PC-3 (cell line): ENCODE results near the gene TNNT1. TPM values are rescaled to one million over a fixed set of nuclear protein-coding genes. Genes with fewer than 3 reads are reported as not detected.

Experiments
- ATAC-seq: fragments of 200-7000 bp; cut with Tn5 transposase; 2 replicates; pipeline ENCODE4 v1.9.1; 2020; ENCODE audit warnings: mild to moderate bottlenecking, moderate library complexity
- BruUV-seq: library from RNA; stranded (reverse); fragments of 400-500 nt; replicated peaks from 2 replicates; lab custom pipeline; 2021; lab: Mats Ljungman, UMichigan
- CTCF ChIA-PET: fragments of 300-600 bp; sonication (Branson Sonifier 250); formaldehyde crosslinking; loops from one replicate; lab custom pipeline; 2022; ENCODE audit warnings: antibody characterized with exemption; lab: Charles Lee
- POLR2A ChIA-PET: fragments of 300-600 bp; sonication (Branson Sonifier 250); formaldehyde crosslinking; loops from one replicate; lab custom pipeline; 2022; ENCODE audit warnings: antibody characterized with exemption; ENCODE audit not compliant: unreplicated experiment; lab: Charles Lee
- DNase-seq: peaks from one replicate; pipeline ENCODE4 v3.0.0-alpha.2; 2015
- H2AFZ ChIP-seq: fragments of 300-600 bp; sonication (generic); 2 replicates; pipeline ENCODE4 v1.6.0; 2016; ENCODE audit warnings: antibody characterized with exemption, low read length
- H3F3A ChIP-seq: fragments of 300-600 bp; sonication (generic); one replicate; pipeline ENCODE4 v1.6.0; 2017; ENCODE audit warnings: antibody characterized with exemption, low read length, control low read depth, mild to moderate bottlenecking; ENCODE audit not compliant: unreplicated experiment
- H3K27ac ChIP-seq: fragments of 300-600 bp; sonication (generic); 2 replicates; pipeline ENCODE4 v1.5.1; 2016; ENCODE audit warnings: mild to moderate bottlenecking, low read length
- H3K27me3 ChIP-seq: fragments of 300-600 bp; sonication (generic); 2 replicates; pipeline ENCODE4 v1.6.1; 2016; ENCODE audit warnings: low read length, mixed read lengths
- H3K36me3 ChIP-seq: fragments of 300-600 bp; sonication (generic); 2 replicates; pipeline ENCODE4 v1.6.1; 2016; ENCODE audit warnings: low read depth, mixed run types, low read length, mixed read lengths
- H3K4me1 ChIP-seq: fragments of 300-600 bp; sonication (generic); 2 replicates; pipeline ENCODE4 v1.5.1; 2016; ENCODE audit warnings: low read length; ENCODE audit not compliant: insufficient read depth
- H3K4me2 ChIP-seq: fragments of 300-600 bp; sonication (generic); 2 replicates; pipeline ENCODE4 v1.6.0; 2016; ENCODE audit warnings: low read length
- H3K4me3 ChIP-seq: fragments of 300-600 bp; sonication (generic); 2 replicates; pipeline ENCODE4 v1.5.1; 2016; ENCODE audit warnings: mild to moderate bottlenecking, low read length, mixed read lengths
- H3K79me2 ChIP-seq: fragments of 300-600 bp; sonication (generic); 2 replicates; pipeline ENCODE4 v1.6.1; 2017; ENCODE audit warnings: low read length, mixed read lengths
- H3K9ac ChIP-seq: fragments of 300-600 bp; sonication (generic); 2 replicates; pipeline ENCODE4 v1.6.0; 2016; ENCODE audit warnings: mild to moderate bottlenecking, low read length
- H3K9me2 ChIP-seq: fragments of 300-600 bp; sonication (generic); replicated peaks from 2 replicates; pipeline ENCODE4 v1.6.1; 2016; ENCODE audit warnings: mixed run types, low read length, mixed read lengths
- H3K9me3 ChIP-seq: fragments of 300-600 bp; sonication (generic); 2 replicates; pipeline ENCODE4 v1.6.1; 2016; ENCODE audit warnings: low read length, mixed read lengths
- H4K20me1 ChIP-seq: fragments of 300-600 bp; sonication (generic); 2 replicates; pipeline ENCODE4 v1.6.1; 2016; ENCODE audit warnings: low read length, mixed read lengths
- EZH2 ChIP-seq: fragments of 300-600 bp; sonication (generic); IDR thresholded peaks from one replicate; pipeline ENCODE4 v1.6.1; 2017; ENCODE audit warnings: antibody characterized with exemption, mild to moderate bottlenecking, low read length; ENCODE audit not compliant: unreplicated experiment
- EZH2phosphoT487 ChIP-seq: fragments of 300-600 bp; sonication (generic); IDR thresholded peaks from 2 replicates; pipeline ENCODE4 v1.6.1; 2018; ENCODE audit warnings: mild to moderate bottlenecking, antibody characterized with exemption, low read length, borderline replicate concordance
- intact Hi-C: fragments of 100-400 bp; cut with micrococcal nuclease; formaldehyde crosslinking; loops from 2 replicates; pipeline ENCODE4 v1.9.0; 2023
- total RNA-seq: library from RNA; depleted of rRNA; stranded (reverse); fragments of >200 nt; gene quantifications from 2 replicates; pipeline ENCODE4 v1.2.3, GENCODE V29; 2014
- TF ChIP-seq, protein P1 (sequence below): fragments of 300-600 bp; sonication (generic); conservative IDR thresholded peaks from 2 replicates; pipeline ENCODE4 v1.5.1; 2017; ENCODE audit warnings: antibody characterized with exemption, low read depth, mild to moderate bottlenecking, low read length

Gene TNNT1
- total RNA-seq, 1 experiment from 2014 or later = 266 TPM

DNA sequence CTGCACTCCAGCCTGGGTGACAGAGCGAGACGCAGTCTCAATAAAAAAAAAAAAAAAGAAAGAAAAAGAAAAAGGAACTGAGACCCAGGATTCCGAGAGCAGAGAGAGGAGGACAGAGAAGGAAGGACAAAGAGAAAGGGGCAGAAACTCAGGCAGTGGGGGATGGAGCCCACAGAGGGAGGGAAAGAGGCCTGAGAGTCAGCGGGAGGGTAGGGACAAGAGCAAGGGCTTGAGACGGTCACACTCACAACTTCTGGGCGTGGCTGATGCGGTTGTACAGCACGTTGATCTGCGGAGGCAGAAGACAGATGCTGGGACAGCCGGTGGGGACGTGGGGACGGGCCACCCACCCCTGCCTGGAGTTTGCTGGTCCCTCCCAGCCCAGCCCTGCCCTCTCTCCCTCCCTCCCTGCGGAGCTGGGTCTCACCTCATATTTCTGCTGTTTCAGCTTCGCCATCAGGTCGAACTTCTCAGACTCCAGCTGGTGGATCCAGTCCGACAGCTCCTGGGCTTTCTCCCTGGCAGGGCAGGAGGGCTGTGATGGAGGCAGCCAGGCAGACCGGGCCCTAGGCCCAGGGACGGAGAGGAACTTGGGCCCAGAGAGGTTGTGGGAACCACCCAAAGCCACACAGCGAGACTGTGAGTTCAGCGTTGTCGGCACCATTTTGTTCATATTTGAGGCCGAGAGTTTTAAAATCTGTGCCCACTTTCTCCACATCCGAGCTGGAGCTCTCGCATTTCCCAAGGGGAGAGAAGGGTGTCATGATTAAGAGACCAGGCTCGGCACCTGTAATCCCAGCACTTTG, 15.2 kb downstream of the TNNT1 start:
- H3K9ac ChIP-seq = no peak overlapping the region
- no peaks in the 10 kb centered on the region for H3K9me3 ChIP-seq
- H3K27ac ChIP-seq = no peak overlapping the region
- H3F3A ChIP-seq = no peaks in the 10 kb centered on the region
- no TSS peak for BruUV-seq
- H3K9me2 ChIP-seq = no peaks in the 10 kb centered on the region
- ATAC-seq = no peak
- H3K4me2 ChIP-seq = no peak overlapping the region
- H4K20me1 ChIP-seq = no peaks in the 10 kb centered on the region
- H2AFZ ChIP-seq = no peak overlapping the region
- H3K79me2 ChIP-seq = no peaks in the 10 kb centered on the region
- ChIA-PET CTCF (no interaction called here), POLR2A (interaction anchor here (0.6 kb wide), 1 partner anchor 16 kb away, joined by 7 read pairs; the partner anchor contains the start of gene PPP1R12C)
- no peak overlapping the region for H3K4me3 ChIP-seq
- DNase-seq = no peak
- H3K36me3 ChIP-seq = no peaks in the 10 kb centered on the region
- H3K4me1 ChIP-seq = no peaks in the 10 kb centered on the region
- TF ChIP-seq EZH2 = no peak
- no peak for TF ChIP-seq EZH2phosphoT487
- TF ChIP-seq, protein P1, sequence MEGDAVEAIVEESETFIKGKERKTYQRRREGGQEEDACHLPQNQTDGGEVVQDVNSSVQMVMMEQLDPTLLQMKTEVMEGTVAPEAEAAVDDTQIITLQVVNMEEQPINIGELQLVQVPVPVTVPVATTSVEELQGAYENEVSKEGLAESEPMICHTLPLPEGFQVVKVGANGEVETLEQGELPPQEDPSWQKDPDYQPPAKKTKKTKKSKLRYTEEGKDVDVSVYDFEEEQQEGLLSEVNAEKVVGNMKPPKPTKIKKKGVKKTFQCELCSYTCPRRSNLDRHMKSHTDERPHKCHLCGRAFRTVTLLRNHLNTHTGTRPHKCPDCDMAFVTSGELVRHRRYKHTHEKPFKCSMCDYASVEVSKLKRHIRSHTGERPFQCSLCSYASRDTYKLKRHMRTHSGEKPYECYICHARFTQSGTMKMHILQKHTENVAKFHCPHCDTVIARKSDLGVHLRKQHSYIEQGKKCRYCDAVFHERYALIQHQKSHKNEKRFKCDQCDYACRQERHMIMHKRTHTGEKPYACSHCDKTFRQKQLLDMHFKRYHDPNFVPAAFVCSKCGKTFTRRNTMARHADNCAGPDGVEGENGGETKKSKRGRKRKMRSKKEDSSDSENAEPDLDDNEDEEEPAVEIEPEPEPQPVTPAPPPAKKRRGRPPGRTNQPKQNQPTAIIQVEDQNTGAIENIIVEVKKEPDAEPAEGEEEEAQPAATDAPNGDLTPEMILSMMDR = no peak
- H3K27me3 ChIP-seq = no peaks in the 10 kb centered on the region
- intact Hi-C loops = no loop called here

DNA sequence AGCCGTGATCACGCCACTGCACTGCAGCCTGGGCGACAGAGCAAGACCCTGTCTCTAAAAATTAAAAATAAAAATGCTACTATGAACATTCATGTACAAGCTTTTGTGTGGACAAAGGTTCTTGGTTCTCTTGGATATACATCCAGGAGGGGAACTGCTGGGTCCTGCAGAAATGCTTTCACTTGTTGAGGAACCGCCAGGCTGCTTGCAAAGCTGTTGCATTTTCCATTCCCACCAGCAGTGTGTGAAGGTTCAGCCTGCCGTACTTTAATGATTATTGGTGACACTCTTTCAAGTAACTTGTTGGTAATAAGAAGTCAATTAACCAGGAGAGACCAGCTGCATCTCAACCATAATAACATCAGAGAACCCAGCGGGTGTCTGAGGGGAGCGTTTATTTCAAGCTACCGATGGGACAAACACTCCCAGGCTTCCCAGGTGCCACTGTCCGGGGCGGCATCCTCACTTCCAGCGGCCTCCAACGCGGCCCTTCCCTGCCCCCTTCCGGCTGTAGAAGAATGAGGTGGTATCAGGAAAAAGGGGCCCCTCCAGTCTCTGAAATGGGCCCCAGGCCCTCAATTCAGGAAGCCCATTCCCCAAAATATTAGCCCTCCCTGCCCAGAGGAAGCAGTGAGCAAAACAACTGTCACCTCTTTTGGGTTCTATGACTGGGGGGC, 16.4 kb downstream of the TNNT1 start:
- CTCF ChIA-PET = no interaction called here
- no peaks in the 10 kb centered on the region for H4K20me1 ChIP-seq
- H2AFZ ChIP-seq = no peak overlapping the region
- no peak for TF ChIP-seq EZH2
- TF ChIP-seq, protein P1 = no peak
- no peak for TF ChIP-seq EZH2phosphoT487
- H3K4me1 ChIP-seq = no peaks in the 10 kb centered on the region
- H3K4me2 ChIP-seq = no peak overlapping the region
- H3K27me3 ChIP-seq = no peaks in the 10 kb centered on the region
- no peaks in the 10 kb centered on the region for H3K79me2 ChIP-seq
- DNase-seq (no peak), ATAC-seq (no peak)
- no peak overlapping the region for H3K4me3 ChIP-seq
- H3K27ac ChIP-seq = no peak overlapping the region
- POLR2A ChIA-PET = no interaction called here
- no peaks in the 10 kb centered on the region for H3F3A ChIP-seq
- no peaks in the 10 kb centered on the region for H3K36me3 ChIP-seq
- no peaks in the 10 kb centered on the region for H3K9me2 ChIP-seq
- BruUV-seq = no TSS peak
- intact Hi-C loops = no loop called here
- no peaks in the 10 kb centered on the region for H3K9me3 ChIP-seq
- H3K9ac ChIP-seq = no peak overlapping the region

DNA sequence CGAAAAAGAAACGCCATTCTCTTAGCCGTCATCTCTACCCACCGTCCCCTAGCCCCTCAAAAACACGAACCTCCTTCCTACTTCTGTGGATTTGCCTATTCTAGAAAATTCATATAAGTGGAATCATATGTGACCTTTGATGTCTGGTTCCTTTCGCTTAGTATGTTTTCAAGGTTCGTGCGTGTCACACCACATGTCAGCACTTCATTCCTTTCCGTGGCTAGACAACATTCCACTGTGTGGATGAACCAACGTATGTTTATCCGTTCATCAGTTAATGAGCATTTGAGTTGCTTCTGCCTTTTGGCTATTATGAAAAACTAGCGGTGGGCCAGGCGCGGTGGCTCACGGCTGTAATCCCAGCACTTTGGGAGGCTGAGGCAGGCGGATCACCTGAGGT, 17.6 kb downstream of the TNNT1 start:
- Histone ChIP-seq H3K9ac (no peak overlapping the region), H3K27me3 (no peaks in the 10 kb centered on the region), H3K9me2 (no peaks in the 10 kb centered on the region), H2AFZ (no peak overlapping the region), H3K4me1 (no peaks in the 10 kb centered on the region), H3K36me3 (no peaks in the 10 kb centered on the region), H3K4me2 (no peak overlapping the region), H3F3A (no peaks in the 10 kb centered on the region), H3K79me2 (no peaks in the 10 kb centered on the region), H3K4me3 (no peak overlapping the region), H3K9me3 (no peaks in the 10 kb centered on the region), H3K27ac (no peak overlapping the region), H4K20me1 (no peaks in the 10 kb centered on the region)
- ATAC-seq = no peak
- CTCF ChIA-PET = interaction anchor here (0.6 kb wide), 1 partner anchor 10 kb away, joined by 7 read pairs; no protein-coding TSS in a partner anchor
- TF ChIP-seq, protein P1 = no peak
- no peak for TF ChIP-seq EZH2phosphoT487
- TF ChIP-seq EZH2 = no peak
- POLR2A ChIA-PET = no interaction called here
- BruUV-seq = no TSS peak
- DNase-seq = no peak
- intact Hi-C loops = no loop called here
